NCI-H82 treated with DMSO at 0.1 percent for 48 hours (cell line): ENCODE data around the gene ENTPD7.

ENCODE experiments used
- DNase-seq: peaks from one replicate; lab custom pipeline; 2025; ENCODE audit not compliant: unreplicated experiment; lab: John Stamatoyannopoulos, UW

Gene ENTPD7

GRCh38 chr10:99647601-99648151, 11.6 kb upstream of the ENTPD7 start:
- no peak for DNase-seq

GRCh38 chr10:99648717-99649116, 10.6 kb upstream of the ENTPD7 start:
- DNase-seq, result no peak

GRCh38 chr10:99652800-99653390, 6.4 kb upstream of the ENTPD7 start:
- no peak for DNase-seq

GRCh38 chr10:99654390-99655175, 4.7 kb upstream of the ENTPD7 start:
- no peak for DNase-seq

DNA sequence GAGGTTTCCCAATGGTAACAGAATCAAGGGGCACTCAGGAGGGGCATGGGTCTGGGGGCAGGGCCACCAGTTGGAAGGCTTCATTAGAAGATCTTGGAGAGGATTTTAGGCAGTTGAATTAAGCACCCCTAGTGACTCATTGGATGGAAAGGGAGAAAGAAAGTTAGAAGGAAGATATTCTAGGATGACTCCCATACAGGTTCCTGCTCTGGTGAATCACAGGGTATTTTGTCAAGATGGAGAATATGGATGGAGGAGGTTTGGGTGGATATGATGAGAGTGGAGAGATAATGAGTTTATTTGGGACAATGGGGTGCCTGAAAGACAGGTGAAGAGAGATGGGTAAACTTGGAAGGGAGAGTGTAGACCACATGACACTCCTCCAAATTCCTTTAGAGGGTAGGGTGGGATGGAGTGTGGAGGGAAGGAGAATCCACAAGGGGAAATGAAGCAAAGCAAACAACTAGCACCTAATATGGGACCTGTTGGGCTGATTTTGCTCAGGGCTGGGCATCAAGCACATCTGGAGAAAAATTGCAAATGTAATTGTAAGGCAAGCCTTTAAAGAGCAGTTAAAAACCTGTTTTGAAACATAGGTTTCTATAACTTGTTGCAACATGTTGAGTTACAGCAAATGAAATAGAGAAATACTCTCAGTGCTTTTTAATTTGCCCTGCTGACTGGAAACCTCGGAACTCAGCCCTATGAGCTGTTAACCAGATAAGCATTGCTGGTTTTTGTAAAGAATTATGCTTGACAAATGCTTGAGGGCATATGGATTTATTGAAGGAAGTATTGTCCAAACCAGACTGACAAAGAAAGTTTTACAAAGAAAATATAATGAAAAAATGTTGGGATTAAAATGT, 2.9 kb upstream of the ENTPD7 start:
- no peak for DNase-seq

- no peak for DNase-seq
Measured at GRCh38 chr10:99658622-99659030, 683 bp upstream of the ENTPD7 start.

DNA sequence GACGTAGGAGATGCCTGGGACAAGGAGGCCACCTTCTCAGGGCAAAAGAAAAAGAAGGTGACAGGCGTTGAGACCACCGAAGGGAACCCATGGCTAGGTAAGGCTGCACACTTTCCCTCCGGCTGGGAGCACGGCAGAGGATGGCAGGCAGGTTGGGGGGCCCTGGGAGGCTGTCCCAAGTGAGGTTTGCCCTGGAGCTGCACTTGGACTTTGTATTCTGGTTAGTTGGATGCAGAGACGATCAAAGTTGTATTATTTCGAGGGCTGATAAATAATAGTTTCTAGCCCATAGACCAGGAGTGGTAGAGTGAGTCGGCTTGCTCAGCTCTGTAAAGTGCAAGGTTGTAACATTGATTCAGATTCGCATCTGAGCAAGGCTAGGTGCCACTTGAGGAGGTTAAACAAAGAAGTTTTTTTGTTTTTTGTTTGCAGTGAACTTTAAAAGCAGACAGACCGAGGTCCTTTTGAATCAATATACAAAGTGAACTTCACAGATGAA, 608 bp downstream of the ENTPD7 start:
- DNase-seq, result no peak

- no peak for DNase-seq
Measured at GRCh38 chr10:99660662-99661376, 1.5 kb downstream of the ENTPD7 start.

- DNase-seq, result no peak
Measured at GRCh38 chr10:99661377-99661763, 2.1 kb downstream of the ENTPD7 start.

DNA sequence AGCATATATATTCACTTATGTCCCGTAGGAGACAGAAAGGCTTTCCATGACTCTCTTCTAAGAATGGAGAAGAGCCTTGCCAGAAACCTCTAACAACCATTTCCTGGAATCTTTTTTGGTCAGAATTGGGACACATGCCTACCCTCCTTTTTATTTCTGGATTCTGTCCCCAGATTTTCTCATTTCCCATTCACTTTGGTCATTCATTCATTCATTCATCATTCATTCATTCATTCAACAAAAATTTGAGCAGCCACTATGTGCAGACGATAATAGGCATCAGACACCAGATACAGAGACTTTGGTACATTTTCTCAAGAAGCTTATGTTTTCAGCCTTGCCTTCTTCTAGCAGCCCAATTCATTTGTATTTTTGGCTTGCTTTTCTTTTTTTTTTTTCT, 6.0 kb downstream of the ENTPD7 start:
- DNase-seq, result no peak

DNA sequence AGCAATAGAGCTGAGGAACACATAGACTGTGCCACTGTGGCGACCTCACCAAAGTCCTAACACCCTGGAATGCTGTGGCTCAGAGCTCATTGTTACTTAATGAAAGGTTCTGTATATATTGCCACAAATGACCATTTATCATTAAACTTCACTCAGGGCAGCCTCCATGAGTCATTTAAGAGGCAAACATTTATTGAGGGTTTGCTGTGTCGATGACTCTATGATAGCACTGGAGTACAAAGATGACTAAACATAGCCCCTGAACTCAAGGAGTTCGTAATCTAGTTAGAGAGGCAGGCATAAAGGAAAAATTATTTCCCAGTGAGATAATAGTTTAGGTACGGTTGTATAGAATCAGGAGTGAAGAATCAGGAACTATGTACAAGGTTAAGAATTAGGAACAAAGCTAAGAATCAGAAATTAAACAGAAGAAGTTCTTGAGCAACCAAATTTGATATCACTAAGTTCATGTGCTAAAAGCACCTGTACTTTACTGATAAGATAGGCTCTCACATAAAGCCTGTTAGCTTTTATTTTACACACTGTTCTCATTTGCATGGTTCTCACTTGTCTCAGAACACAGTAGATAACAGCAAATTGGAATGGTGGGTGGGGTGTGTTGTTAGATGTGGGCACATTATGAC, 7.9 kb downstream of the ENTPD7 start:
- no peak for DNase-seq

- no peak for DNase-seq
Measured at GRCh38 chr10:99671386-99671785, 12.1 kb downstream of the ENTPD7 start.

- no peak for DNase-seq
Measured at GRCh38 chr10:99672884-99673283, 13.6 kb downstream of the ENTPD7 start.

DNA sequence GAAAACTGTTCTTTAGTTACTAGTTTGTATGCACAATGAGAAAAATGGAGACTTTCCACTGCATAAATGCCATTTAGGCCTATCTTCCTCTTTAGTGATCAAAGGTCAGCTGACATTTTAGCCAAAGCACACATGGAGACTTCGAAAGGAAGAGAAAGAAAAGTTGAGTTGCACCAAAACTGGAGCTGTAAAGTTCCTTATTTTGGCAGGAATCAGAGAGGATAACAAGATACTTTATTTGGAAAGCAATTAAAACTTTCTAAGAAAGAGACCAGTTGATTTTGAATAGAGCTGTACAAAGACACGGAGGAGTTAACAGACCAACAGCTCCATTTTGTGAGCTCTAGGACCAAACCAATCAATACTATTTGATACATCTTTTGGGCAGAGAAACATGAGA, 14.2 kb downstream of the ENTPD7 start:
- no peak for DNase-seq

DNA sequence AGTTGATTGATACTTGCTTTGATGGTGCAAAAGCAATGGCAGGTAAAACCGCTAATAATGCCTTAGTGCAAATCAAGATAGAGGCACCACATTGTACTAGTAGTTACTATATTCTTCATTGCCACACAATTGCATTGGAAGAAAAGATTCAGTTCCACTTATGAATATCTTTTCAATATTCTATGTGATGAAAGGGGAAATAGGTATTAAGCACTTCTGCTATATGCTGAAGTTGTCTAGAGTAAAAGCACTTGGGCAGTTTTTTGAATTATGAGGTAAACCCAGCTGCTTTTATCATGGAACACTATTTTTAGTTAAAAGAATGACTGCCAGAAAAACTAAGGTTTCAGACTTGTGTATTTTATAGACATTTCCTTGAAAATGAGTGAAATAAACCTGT, 15.5 kb downstream of the ENTPD7 start:
- no peak for DNase-seq

DNA sequence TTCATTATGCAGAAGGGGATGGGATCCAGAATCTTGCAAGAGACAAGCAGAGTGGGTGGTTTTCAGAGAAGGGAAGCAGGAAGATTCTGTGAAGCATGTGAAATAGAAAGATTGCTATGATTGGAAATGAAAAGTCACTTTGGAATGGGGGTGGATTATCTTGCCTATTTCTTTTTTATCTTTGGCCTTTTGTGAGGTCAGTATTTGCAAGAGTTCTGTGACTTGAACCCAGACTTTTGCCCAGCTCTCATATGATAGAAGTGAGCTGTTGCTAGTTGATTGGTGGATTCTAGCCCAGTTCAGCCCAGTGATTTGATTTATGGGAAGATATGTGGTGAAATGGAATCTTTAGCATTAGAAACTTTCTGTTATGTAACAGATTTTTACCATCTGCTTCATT, 17.1 kb downstream of the ENTPD7 start:
- DNase-seq, result no peak

- no peak for DNase-seq
Measured at GRCh38 chr10:99676895-99677294, 17.6 kb downstream of the ENTPD7 start.

GRCh38 chr10:99678921-99679320, 19.6 kb downstream of the ENTPD7 start:
- DNase-seq, result no peak

DNA sequence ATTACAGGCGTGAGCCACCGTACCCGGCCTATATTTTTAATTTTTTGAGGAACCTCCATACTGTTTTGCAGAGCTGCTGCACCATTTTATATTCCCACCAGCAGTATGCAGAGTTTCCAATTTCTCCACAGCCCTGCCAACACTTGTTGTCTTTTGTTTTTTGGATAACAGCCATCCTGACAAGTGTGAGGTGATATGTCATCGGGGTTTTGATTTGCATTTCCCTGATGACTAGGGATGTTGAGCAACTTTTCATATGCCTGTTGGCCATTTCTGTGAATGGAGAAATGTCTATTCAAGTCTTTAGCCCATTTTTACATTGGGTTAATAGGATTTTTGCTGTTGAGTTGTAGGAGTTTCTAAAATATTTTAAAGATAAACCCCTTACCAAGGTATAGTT, 22.2 kb downstream of the ENTPD7 start:
- DNase-seq, result no peak

GRCh38 chr10:99682032-99682431, 22.7 kb downstream of the ENTPD7 start:
- DNase-seq, result no peak
